Germinal center (tissue), 1 donor: ENCODE results near the gene ZFP1.

Source experiments
- DNase-seq: peaks from one replicate; pipeline ENCODE4 v3.0.0; 2012; ENCODE audit warnings: mixed read lengths, low spot score

ZFP1 gene

GRCh38 chr16:75148311-75149195, at the start of gene ZFP1:
ZFP1 (plus strand) TSS chr16:75148524; CDS start chr16:75152952, 4,428 bp downstream.
- DNase-seq, result peak; percentile 94

GRCh38 chr16:75099075-75099667, 49.2 kb upstream of the ZFP1 start:
- DNase-seq, result no peak

- no peak for DNase-seq
Observed at GRCh38 chr16:75099738-75100602, 48.4 kb upstream of the ZFP1 start.

- DNase-seq, result no peak
Observed at GRCh38 chr16:75100603-75100990, 47.7 kb upstream of the ZFP1 start.

- DNase-seq, result no peak
Observed at GRCh38 chr16:75101635-75102034, 46.7 kb upstream of the ZFP1 start.

GRCh38 chr16:75102595-75102994, 45.7 kb upstream of the ZFP1 start:
- no peak for DNase-seq

- DNase-seq, result no peak
Observed at GRCh38 chr16:75103994-75104393, 44.3 kb upstream of the ZFP1 start.

- DNase-seq, result peak; percentile 0
Observed at GRCh38 chr16:75104836-75105235, 43.5 kb upstream of the ZFP1 start.

GRCh38 chr16:75105306-75106061, 42.8 kb upstream of the ZFP1 start:
- peak; percentile 17 for DNase-seq

- peak; percentile 0 for DNase-seq
Observed at GRCh38 chr16:75106351-75107274, 41.7 kb upstream of the ZFP1 start.

- DNase-seq, result no peak
Observed at GRCh38 chr16:75107505-75107904, 40.8 kb upstream of the ZFP1 start.

- DNase-seq, result peak; percentile 54
Observed at GRCh38 chr16:75108792-75109731, 39.3 kb upstream of the ZFP1 start.

- peak; percentile 34 for DNase-seq
Observed at GRCh38 chr16:75109732-75110243, 38.5 kb upstream of the ZFP1 start.

- DNase-seq, result peak; percentile 87
Observed at GRCh38 chr16:75110637-75111513, 37.4 kb upstream of the ZFP1 start.

GRCh38 chr16:75111514-75111940, 36.8 kb upstream of the ZFP1 start:
- DNase-seq, result no peak

GRCh38 chr16:75111961-75112733, 36.2 kb upstream of the ZFP1 start:
- DNase-seq, result peak; percentile 7

GRCh38 chr16:75112734-75113491, 35.4 kb upstream of the ZFP1 start:
- DNase-seq, result peak; percentile 4
